Activated CD4-positive, alpha-beta T cell treated with anti-CD3 and anti-CD28 coated beads, Interleukin-2, amount 50 U/mL, for 48 hours (primary cell): ENCODE results near the gene AP2M1.

Experiments used
- DNase-seq, 2 experiments: peaks; one replicate each; pipeline ENCODE4 v3.0.0-alpha.2; 2020

Gene AP2M1

GRCh38 chr3:184183679-184184078 is 9.0 kb downstream of the AP2M1 start:
- DNase-seq, result no peak

GRCh38 chr3:184184546-184185230 is 10.0 kb downstream of the AP2M1 start:
- no peak for DNase-seq

GRCh38 chr3:184185461-184186183 is 11.0 kb downstream of the AP2M1 start:
- DNase-seq, result peak; percentile 99

- no peak for DNase-seq
Observed at GRCh38 chr3:184186184-184186901, 11.7 kb downstream of the AP2M1 start, which contains the start of gene ABCF3. Gene ABCF3, plus strand, starts transcription at chr3:184186199. Its CDS starts 9 bp downstream, at chr3:184186208.

GRCh38 chr3:184186902-184187207 is 12.2 kb downstream of the AP2M1 start:
- no peak for DNase-seq

GRCh38 chr3:184188080-184188479 is 13.4 kb downstream of the AP2M1 start:
- no peak for DNase-seq

GRCh38 chr3:184189421-184189820 is 14.8 kb downstream of the AP2M1 start:
- no peak for DNase-seq

GRCh38 chr3:184192889-184193288 is 18.2 kb downstream of the AP2M1 start:
- DNase-seq, result no peak

GRCh38 chr3:184193991-184194539 is 19.4 kb downstream of the AP2M1 start:
- DNase-seq, result no peak

GRCh38 chr3:184196536-184196935 is 21.9 kb downstream of the AP2M1 start:
- no peak for DNase-seq

- DNase-seq, result no peak
Observed at GRCh38 chr3:184198509-184198908, 23.9 kb downstream of the AP2M1 start.

- DNase-seq, result no peak
Observed at GRCh38 chr3:184200825-184201224, 26.2 kb downstream of the AP2M1 start.

GRCh38 chr3:184203526-184203925 is 28.9 kb downstream of the AP2M1 start:
- no peak for DNase-seq

GRCh38 chr3:184209146-184209923 is 34.7 kb downstream of the AP2M1 start:
- DNase-seq, result no peak

GRCh38 chr3:184211297-184211696 is 36.6 kb downstream of the AP2M1 start:
- no peak for DNase-seq

- no peak for DNase-seq
Observed at GRCh38 chr3:184211718-184212117, 37.1 kb downstream of the AP2M1 start.

- DNase-seq, result no peak
Observed at GRCh38 chr3:184218814-184219213, 44.2 kb downstream of the AP2M1 start.

- DNase-seq, result no peak
Observed at GRCh38 chr3:184222521-184222920, 47.9 kb downstream of the AP2M1 start.

GRCh38 chr3:184223946-184224345 is 49.3 kb downstream of the AP2M1 start:
- DNase-seq, result no peak

- DNase-seq, result peak; percentile 47 to 62
Observed at GRCh38 chr3:184227481-184227935, 52.9 kb downstream of the AP2M1 start.

- no peak for DNase-seq
Observed at GRCh38 chr3:184228376-184229137, 53.9 kb downstream of the AP2M1 start.
